NCI-H460 (cell line): Measurements from ENCODE around the gene MGST1. TPM values are rescaled to one million over a fixed set of nuclear protein-coding genes. Genes with fewer than 3 reads are reported as not detected.

Source experiments
- total RNA-seq: library from RNA; depleted of rRNA; stranded (reverse); fragments of >200 nt; shearing (Covaris generic); gene quantifications from 2 replicates; pipeline ENCODE4 v1.2.3, GENCODE V29; 2014; rRNA removed

The MGST1 gene
- total RNA-seq, 1 experiment from 2014 or later, result 386 TPM

Other genes starting within 250 kb of the MGST1 start
- 1.3 and 1.6 TPM in 2 replicates for gene SLC15A5, start 70.0 kb upstream of the MGST1 start, total RNA-seq